ENCODE data around the gene PRPS1L1.

Gene PRPS1L1

GRCh38 chr7:17985473-17986239 lies 42.0 kb downstream of the PRPS1L1 start:
- no peak for ATAC-seq
- TF ChIP-seq OSR1 (CRISPR knock-in tag; IDR thresholded peaks at IDR 0.05) (no peak), RARB (CRISPR knock-in tag; IDR thresholded peaks at IDR 0.05) (no peak), ARNTL (CRISPR knock-in tag; IDR thresholded peaks at IDR 0.05; ENCODE audit: borderline replicate concordance, low read depth) (no peak), POU6F1 (CRISPR knock-in tag; IDR thresholded peaks at IDR 0.05; ENCODE audit: borderline replicate concordance, low read depth) (no peak), ZC3H10 (CRISPR knock-in tag; IDR thresholded peaks at IDR 0.05) (no peak), CSDC2 (CRISPR knock-in tag; IDR thresholded peaks at IDR 0.05) (no peak), ZNF70 (CRISPR knock-in tag; IDR thresholded peaks at IDR 0.05) (no peak), CREB5 (CRISPR knock-in tag; IDR thresholded peaks at IDR 0.05; ENCODE audit: low read depth) (no peak), PPARA (CRISPR knock-in tag; IDR thresholded peaks at IDR 0.05; ENCODE audit: borderline replicate concordance) (no peak), ZFP30 (CRISPR knock-in tag; IDR thresholded peaks at IDR 0.05) (no peak), ESRRG (CRISPR knock-in tag; IDR thresholded peaks at IDR 0.05) (no peak), ZFP3 (CRISPR knock-in tag; IDR thresholded peaks at IDR 0.05) (no peak), ZNF565 (CRISPR knock-in tag; conservative IDR thresholded peaks at IDR 0.05; ENCODE audit: low read depth) (no peak), PATZ1 (CRISPR knock-in tag; IDR thresholded peaks at IDR 0.05; ENCODE audit: borderline replicate concordance) (no peak), TOX (CRISPR knock-in tag; IDR thresholded peaks at IDR 0.05; ENCODE audit: borderline replicate concordance) (no peak), ISL1 (CRISPR knock-in tag; IDR thresholded peaks at IDR 0.05) (no peak), BACH2 (CRISPR knock-in tag; IDR thresholded peaks at IDR 0.05; ENCODE audit: borderline replicate concordance) (no peak), TCF4 (CRISPR knock-in tag; IDR thresholded peaks at IDR 0.05; ENCODE audit: borderline replicate concordance) (no peak)

GRCh38 chr7:17984288-17984687 lies 43.4 kb downstream of the PRPS1L1 start:
- no peak for ATAC-seq
- TF ChIP-seq CSRNP3 (CRISPR knock-in tag; IDR thresholded peaks at IDR 0.05), result no peak
- no peak for TF ChIP-seq ZNF565 (CRISPR knock-in tag; conservative IDR thresholded peaks at IDR 0.05; ENCODE audit: low read depth)
- no peak for TF ChIP-seq ZFP3 (CRISPR knock-in tag; IDR thresholded peaks at IDR 0.05)
- no peak for TF ChIP-seq TCF4 (CRISPR knock-in tag; IDR thresholded peaks at IDR 0.05; ENCODE audit: borderline replicate concordance)
- no peak for TF ChIP-seq ESRRG (CRISPR knock-in tag; IDR thresholded peaks at IDR 0.05)
- TF ChIP-seq CSDC2 (CRISPR knock-in tag; IDR thresholded peaks at IDR 0.05), result no peak
- TF ChIP-seq ZC3H10 (CRISPR knock-in tag; IDR thresholded peaks at IDR 0.05), result no peak
- no peak for TF ChIP-seq TOX (CRISPR knock-in tag; IDR thresholded peaks at IDR 0.05; ENCODE audit: borderline replicate concordance)
- TF ChIP-seq BACH2 (CRISPR knock-in tag; IDR thresholded peaks at IDR 0.05; ENCODE audit: borderline replicate concordance), result no peak

GRCh38 chr7:17983221-17984062 lies 44.2 kb downstream of the PRPS1L1 start:
- no peak for ATAC-seq
- TF ChIP-seq BACH2 (CRISPR knock-in tag; IDR thresholded peaks at IDR 0.05; ENCODE audit: borderline replicate concordance) (no peak), TCF4 (CRISPR knock-in tag; IDR thresholded peaks at IDR 0.05; ENCODE audit: borderline replicate concordance) (no peak), TSHZ2 (CRISPR knock-in tag; IDR thresholded peaks at IDR 0.05) (no peak), POU6F1 (CRISPR knock-in tag; IDR thresholded peaks at IDR 0.05; ENCODE audit: borderline replicate concordance, low read depth) (no peak), CSRNP3 (CRISPR knock-in tag; IDR thresholded peaks at IDR 0.05) (no peak), CSDC2 (CRISPR knock-in tag; IDR thresholded peaks at IDR 0.05) (no peak), RARB (CRISPR knock-in tag; IDR thresholded peaks at IDR 0.05) (no peak), ZNF70 (CRISPR knock-in tag; IDR thresholded peaks at IDR 0.05) (no peak), TOX (CRISPR knock-in tag; IDR thresholded peaks at IDR 0.05; ENCODE audit: borderline replicate concordance) (no peak), ARNTL (CRISPR knock-in tag; IDR thresholded peaks at IDR 0.05; ENCODE audit: borderline replicate concordance, low read depth) (no peak), ZNF565 (CRISPR knock-in tag; conservative IDR thresholded peaks at IDR 0.05; ENCODE audit: low read depth) (no peak), ZC3H10 (CRISPR knock-in tag; IDR thresholded peaks at IDR 0.05) (no peak), ISL1 (CRISPR knock-in tag; IDR thresholded peaks at IDR 0.05) (no peak)
